SK-N-SH treated with all-trans-retinoic acid at 6 μM for 48 hours (cell line): ENCODE data around the gene FMN1.

Experiments used
- ARNTL ChIP-seq: fragments of 450-650 bp; formaldehyde crosslinking; IDR thresholded peaks from 2 replicates; pipeline ENCODE4 v1.5.0; 2020; ENCODE audit warnings: low read depth, mild to moderate bottlenecking, moderate library complexity, borderline replicate concordance
- BACH2 ChIP-seq: fragments of 250-450 bp; sonication (Bioruptor Pico); IDR thresholded peaks from 2 replicates; pipeline ENCODE4 v1.9.0; 2021; ENCODE audit warnings: mild to moderate bottlenecking, borderline replicate concordance
- CSDC2 ChIP-seq: fragments of 250-450 bp; sonication (Bioruptor Pico); IDR thresholded peaks from 2 replicates; pipeline ENCODE4 v1.5.0; 2020; ENCODE audit warnings: mild to moderate bottlenecking, moderate library complexity
- ESRRG ChIP-seq: fragments of 250-450 bp; sonication (Bioruptor Pico); IDR thresholded peaks from 2 replicates; pipeline ENCODE4 v1.6.1; 2021; ENCODE audit warnings: mild to moderate bottlenecking
- GLIS3 ChIP-seq: fragments of 250-450 bp; sonication (Bioruptor Pico); IDR thresholded peaks from 2 replicates; pipeline ENCODE4 v1.5.0; 2020; ENCODE audit warnings: mild to moderate bottlenecking, moderate library complexity
- PATZ1 ChIP-seq: fragments of 250-450 bp; sonication (Bioruptor Pico); IDR thresholded peaks from 2 replicates; pipeline ENCODE4 v1.8.0; 2020; ENCODE audit warnings: mild to moderate bottlenecking, moderate library complexity, borderline replicate concordance
- POU6F1 ChIP-seq: fragments of 250-450 bp; sonication (Bioruptor Pico); IDR thresholded peaks from 2 replicates; pipeline ENCODE4 v1.8.0; 2021; ENCODE audit warnings: low read depth, mild to moderate bottlenecking, moderate library complexity, borderline replicate concordance
- RARB ChIP-seq: fragments of 250-450 bp; sonication (Bioruptor Pico); IDR thresholded peaks from 2 replicates; pipeline ENCODE4 v1.8.0; 2021; ENCODE audit warnings: mild to moderate bottlenecking, moderate library complexity
- TOX ChIP-seq: fragments of 250-450 bp; sonication (Bioruptor Pico); IDR thresholded peaks from 2 replicates; pipeline ENCODE4 v1.8.0; 2021; ENCODE audit warnings: mild to moderate bottlenecking, moderate library complexity, borderline replicate concordance
- ZFP3 ChIP-seq: fragments of 250-450 bp; sonication (Bioruptor Pico); IDR thresholded peaks from 2 replicates; pipeline ENCODE4 v1.5.0; 2020; ENCODE audit warnings: mild to moderate bottlenecking, moderate library complexity
- ZFP30 ChIP-seq: fragments of 450-650 bp; formaldehyde crosslinking; IDR thresholded peaks from 2 replicates; pipeline ENCODE4 v1.5.0; 2022; ENCODE audit warnings: mild to moderate bottlenecking, moderate library complexity
- ZNF8 ChIP-seq: fragments of 450-650 bp; formaldehyde crosslinking; IDR thresholded peaks from 2 replicates; pipeline ENCODE4 v1.5.0; 2020; ENCODE audit warnings: mild to moderate bottlenecking, moderate library complexity

- TF ChIP-seq RARB (no peak), ESRRG (CRISPR knock-in tag) (no peak), CSDC2 (CRISPR knock-in tag) (no peak), PATZ1 (CRISPR knock-in tag) (no peak), BACH2 (CRISPR knock-in tag) (no peak), ARNTL (CRISPR knock-in tag) (no peak), POU6F1 (CRISPR knock-in tag) (no peak), ZFP30 (no peak), ZNF8 (CRISPR knock-in tag) (no peak), GLIS3 (CRISPR knock-in tag) (no peak), ZFP3 (no peak), TOX (CRISPR knock-in tag) (no peak)
Observed at GRCh38 chr15:33132233-33132580, 62.3 kb downstream of the FMN1 start.
